DMS 273 treated with DMSO at 0.1 percent for 48 hours (cell line): ENCODE data around the gene CLCN4.

Source experiments
- DNase-seq: peaks from one replicate; lab custom pipeline; 2025; lab: John Stamatoyannopoulos, UW

The CLCN4 gene

GRCh38 chrX:10197279-10198210 is 40.8 kb downstream of the CLCN4 start:
- no peak for DNase-seq

- DNase-seq, result no peak
Measured at GRCh38 chrX:10198254-10198653, 41.5 kb downstream of the CLCN4 start.

DNA sequence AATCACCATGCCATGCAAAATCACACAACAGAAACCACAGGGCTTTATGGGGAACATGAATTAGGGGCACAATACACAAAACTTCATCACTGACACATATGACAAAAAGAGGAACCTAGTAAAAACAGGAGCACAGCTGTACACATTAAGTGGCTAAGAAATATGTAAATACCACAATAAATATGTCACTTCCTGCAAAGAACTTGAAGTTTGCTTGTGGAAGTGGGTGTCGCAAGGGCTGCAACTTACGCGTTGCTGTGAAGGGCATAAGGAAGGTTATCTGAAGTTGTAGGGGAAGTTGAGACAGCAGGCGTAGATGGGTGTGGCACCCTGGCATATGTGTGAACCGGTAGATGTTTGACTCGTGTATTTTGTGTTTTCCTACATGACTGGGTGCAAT is 42.4 kb downstream of the CLCN4 start:
- no peak for DNase-seq

DNA sequence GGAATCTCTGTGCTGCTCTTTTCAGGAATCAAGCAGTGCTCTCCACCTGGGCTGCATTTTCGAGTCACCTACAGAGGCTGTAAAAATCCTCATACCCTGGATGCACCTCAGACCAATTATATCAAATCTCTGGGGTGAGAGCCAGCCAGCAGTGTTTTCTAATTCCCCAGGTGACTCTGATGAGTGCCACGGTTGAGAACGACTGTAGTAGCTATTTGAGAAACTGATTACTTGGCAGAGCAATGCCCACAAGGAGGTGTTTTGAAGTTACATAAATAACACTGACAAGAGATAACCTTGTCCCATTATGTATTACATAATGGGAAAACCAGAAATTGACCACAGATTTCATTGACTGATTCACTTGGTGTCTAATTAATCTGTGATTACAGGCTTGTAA is 46.8 kb downstream of the CLCN4 start:
- no peak for DNase-seq

GRCh38 chrX:10206317-10206716 is 49.5 kb downstream of the CLCN4 start:
- no peak for DNase-seq

DNA sequence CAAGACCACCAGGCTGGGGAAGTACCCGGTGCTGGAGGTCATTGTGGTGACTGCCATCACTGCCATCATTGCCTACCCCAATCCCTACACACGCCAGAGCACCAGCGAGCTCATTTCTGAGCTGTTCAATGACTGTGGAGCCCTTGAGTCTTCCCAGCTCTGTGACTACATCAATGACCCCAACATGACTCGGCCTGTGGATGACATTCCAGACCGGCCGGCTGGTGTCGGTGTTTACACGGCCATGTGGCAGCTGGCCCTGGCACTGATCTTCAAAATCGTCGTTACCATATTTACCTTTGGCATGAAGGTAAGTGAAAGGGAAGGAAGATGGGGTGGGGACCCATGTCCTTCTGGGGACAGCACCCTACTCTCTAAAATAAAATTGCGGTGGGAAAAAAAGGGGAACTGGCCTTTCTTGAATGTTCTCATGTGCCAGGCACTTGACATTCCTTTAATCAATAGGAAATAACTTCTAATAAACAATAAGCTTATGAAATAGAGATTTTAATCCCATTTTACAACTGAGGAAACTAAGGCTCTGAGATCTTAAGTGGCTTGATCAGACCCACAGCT is 51.6 kb downstream of the CLCN4 start:
- DNase-seq, result no peak

DNA sequence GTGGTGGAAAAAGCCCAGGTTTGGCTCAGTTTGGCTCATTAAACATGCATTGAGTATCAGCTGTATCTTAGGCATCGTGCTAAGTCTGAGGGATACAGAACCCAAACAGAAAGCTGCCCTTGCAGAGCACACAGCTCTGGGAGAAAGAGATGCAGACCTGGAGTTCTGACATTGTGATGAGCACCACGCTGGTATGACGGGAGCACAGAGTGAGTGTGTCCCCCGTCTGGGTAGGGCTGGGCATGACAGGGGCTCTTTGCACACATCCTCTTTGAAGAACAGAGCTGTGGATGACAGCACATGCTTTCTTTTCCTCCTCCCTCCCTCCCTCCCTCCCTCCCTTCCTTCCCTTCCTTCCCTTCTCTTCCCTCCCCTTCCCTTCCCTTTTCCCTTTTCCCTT is 52.2 kb downstream of the CLCN4 start:
- no peak for DNase-seq

GRCh38 chrX:10212395-10212794 is 55.6 kb downstream of the CLCN4 start:
- DNase-seq, result no peak

- DNase-seq, result no peak
Measured at GRCh38 chrX:10213716-10214115, 56.9 kb downstream of the CLCN4 start.

DNA sequence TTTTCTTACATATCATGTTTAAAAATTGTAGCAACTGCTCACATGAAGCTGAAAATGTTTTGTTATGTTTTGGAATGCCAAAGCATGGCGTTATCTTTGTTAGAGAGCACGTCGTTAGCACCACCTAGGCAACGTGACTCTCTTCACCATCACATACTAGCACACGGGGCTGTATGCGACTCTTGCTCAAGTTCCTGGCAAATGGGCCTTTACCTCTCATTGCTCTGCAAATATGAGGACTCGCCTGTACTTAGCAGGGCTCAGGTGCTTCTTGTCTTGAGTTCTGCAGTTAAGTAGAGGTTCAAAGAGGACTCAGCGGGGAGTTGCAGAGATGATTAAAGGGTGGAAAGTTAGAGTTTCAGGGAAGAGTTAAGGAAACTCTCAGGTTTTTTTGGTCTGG is 59.4 kb downstream of the CLCN4 start:
- DNase-seq, result no peak

GRCh38 chrX:10217198-10217597 is 60.4 kb downstream of the CLCN4 start:
- DNase-seq, result no peak

- DNase-seq, result no peak
Measured at GRCh38 chrX:10221651-10222050, 64.9 kb downstream of the CLCN4 start.

DNA sequence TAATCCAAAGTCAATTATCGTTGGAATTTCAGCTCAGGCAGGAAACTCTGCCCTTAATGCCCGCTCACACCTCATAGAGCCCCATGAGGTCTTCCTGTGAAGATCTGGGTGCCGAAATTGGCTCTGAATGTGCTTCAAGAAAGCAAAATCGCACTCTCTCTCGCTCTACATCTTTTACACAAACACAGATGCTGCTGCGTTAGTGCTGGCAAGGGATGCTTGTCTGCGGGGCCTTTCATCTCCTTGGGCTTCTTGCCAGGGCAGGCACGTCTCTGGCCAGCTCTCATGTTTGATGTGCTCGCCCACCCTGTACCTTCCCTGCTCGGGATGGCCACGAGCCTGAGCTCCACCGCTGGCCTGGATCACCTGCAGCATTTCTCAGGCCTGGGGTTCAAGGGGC is 66.5 kb downstream of the CLCN4 start:
- no peak for DNase-seq

DNA sequence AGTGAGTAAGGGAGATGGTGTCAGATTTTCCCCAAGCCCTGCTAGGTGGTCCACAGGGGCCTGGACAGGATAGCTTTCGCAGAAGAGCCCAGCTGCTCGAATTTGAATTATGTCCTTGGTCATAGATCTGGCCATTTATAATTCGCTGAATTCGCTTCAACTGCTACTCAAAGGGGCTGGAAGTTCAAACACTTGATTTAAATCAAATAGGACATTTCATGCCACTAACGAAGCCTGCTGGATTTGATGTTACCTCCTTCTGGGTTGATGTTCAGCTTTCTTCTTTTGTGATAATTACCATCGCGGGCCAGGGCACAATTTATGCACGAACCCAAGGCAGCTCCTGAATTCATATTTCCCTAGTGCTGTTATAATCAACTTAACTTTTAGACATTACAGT is 67.0 kb downstream of the CLCN4 start:
- no peak for DNase-seq

GRCh38 chrX:10230222-10230621 is 73.4 kb downstream of the CLCN4 start:
- no peak for DNase-seq

GRCh38 chrX:10231461-10231860 is 74.7 kb downstream of the CLCN4 start:
- DNase-seq, result no peak

DNA sequence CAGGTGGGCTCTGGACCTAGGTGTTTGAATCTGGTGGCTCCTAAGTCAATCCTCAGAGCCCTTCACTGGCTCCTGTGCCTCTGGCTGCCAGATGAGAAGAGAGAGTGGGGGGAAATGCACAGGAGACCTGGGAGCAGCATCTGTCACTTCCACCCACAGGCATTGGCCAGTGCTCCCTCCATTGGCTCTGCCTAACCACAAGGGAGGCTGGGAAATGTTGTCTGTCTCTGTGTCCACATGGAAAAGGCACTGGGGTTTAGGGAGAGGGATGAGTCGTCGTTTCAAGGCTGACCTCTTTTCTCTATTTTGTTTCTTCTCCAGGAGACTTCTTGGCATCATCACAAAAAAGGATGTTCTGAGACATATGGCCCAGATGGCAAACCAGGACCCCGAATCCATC is 76.4 kb downstream of the CLCN4 start:
- DNase-seq, result peak; percentile 20

DNA sequence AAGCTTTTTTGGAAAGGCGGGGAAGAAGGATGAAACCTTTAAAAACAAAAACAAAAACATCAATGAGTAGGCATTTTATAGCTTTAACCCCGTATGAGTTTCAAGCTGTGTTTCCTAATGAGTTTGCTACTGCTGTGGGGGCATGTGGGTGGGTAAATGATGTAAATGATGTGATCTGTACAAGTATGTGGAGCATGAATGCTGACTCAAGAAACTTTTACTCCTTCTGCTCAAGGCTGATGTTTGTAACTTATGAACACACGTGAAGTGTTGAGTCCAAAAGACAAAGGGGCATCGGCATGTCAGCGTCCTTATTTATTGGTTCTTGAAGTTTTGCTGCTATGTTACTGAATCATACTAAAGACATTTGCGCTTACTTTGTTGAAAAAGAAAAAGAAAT is 76.9 kb downstream of the CLCN4 start:
- DNase-seq, result no peak

DNA sequence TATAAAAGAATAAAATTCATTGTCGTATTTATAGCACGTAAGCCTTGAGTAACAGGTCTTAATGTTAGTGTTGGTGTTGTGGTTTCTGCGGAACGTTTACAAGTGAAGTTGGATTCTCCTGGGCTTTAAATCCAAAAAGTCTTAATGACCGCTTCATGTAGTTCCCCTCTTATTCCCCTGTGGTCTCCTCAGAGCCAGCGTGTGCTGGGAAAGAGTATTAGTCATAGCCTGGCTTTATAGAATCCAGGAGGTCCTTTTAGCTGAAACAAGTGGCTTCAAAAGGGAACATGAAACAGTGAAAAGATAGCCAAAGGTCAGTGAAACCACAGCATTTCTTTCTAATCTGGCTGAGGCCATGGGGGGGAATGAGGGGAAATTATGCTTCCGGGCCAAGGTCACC is 79.1 kb downstream of the CLCN4 start:
- DNase-seq, result no peak

DNA sequence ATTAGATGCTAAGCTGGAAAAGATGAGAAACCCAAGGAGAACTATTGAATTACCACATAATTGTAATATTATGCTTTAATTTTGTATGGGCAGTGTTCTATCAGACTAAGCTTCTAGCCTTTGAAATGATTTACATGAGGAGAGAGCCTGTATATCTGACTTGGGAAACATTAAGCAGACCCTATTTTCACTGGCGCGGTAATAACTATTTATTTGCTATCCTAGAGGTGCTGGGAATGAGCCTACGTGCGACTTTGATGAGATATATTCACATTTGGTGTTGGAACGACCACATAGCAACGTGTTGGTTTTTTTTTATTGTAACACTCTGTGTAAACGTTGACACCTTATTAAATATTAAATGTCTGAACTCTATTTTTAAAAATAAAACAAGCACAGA is 80.5 kb downstream of the CLCN4 start:
- DNase-seq, result no peak

GRCh38 chrX:10239611-10240064 is 82.9 kb downstream of the CLCN4 start:
- DNase-seq, result no peak

DNA sequence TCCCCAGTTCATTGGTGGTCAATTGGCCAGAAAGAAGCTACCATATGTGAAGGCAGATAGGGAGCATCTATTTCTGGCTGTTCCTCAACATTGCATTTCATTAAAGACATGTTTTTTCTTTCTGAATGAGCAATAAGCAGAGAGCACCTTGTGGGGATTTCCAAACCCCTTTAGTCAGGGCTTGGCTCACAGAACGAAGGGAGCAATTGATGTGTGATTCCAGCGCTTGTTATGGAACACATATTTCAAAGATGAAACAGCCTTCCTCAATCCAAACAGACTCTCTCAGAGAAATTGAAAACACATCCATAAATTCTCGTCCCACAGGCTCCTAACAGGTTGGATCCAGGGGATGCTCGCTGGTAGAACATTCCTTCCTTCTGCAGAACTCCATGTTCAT is 84.1 kb downstream of the CLCN4 start:
- no peak for DNase-seq

GRCh38 chrX:10242026-10242425 is 85.3 kb downstream of the CLCN4 start:
- no peak for DNase-seq

DNA sequence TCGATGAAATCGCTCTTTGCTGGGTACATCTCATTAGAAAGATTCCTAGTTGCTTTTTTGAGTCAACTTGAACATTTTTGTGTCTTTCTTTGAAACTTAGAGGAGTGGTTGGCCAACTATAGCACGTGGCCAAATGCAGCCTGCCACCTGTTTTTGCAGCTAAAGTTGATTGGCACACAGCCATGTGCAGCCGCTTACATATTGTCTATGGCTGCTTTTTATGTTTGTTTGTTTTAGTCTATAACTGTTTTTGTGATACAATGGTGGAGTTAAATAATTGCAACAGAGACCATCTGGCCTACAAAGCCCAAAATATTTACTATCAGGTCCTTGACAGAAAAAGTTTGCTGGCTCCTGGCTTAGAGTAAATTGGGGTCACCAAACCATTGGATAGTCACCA is 86.3 kb downstream of the CLCN4 start:
- no peak for DNase-seq
